ENCODE measurements around the gene LGALS9.

DNA sequence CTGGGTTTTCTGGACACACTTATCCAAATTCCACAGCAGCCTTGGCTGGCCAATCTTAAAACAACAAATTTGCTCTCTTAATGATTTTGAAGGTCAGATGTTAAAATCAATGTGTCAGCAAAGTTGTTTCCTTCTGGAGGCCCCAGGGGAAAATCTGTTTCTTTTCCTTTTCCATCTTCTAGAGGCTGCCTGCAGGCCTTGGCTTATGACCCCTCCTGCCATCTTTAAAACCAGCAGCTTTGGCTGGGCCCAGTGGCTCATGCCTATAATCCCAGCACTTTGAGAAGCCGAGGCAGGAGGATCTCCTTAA lies 3.0 kb downstream of the LGALS9 start:
- TF ChIP-seq, protein P1, sequence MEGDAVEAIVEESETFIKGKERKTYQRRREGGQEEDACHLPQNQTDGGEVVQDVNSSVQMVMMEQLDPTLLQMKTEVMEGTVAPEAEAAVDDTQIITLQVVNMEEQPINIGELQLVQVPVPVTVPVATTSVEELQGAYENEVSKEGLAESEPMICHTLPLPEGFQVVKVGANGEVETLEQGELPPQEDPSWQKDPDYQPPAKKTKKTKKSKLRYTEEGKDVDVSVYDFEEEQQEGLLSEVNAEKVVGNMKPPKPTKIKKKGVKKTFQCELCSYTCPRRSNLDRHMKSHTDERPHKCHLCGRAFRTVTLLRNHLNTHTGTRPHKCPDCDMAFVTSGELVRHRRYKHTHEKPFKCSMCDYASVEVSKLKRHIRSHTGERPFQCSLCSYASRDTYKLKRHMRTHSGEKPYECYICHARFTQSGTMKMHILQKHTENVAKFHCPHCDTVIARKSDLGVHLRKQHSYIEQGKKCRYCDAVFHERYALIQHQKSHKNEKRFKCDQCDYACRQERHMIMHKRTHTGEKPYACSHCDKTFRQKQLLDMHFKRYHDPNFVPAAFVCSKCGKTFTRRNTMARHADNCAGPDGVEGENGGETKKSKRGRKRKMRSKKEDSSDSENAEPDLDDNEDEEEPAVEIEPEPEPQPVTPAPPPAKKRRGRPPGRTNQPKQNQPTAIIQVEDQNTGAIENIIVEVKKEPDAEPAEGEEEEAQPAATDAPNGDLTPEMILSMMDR (conservative IDR thresholded peaks at IDR 0.05 in 1 of 2, IDR thresholded peaks at IDR 0.05 in 1 of 2; ENCODE audit: low read depth in 1 of 2, low read length in 2 of 2) = no peak
- TF ChIP-seq EZH2 (IDR thresholded peaks at IDR 0.05; ENCODE audit: low read length, missing control alignments) = no peak
